Measurements from ENCODE around the gene AGT.
"Not testable (repeated sequence)": the region's sequence is repeated elsewhere in the genome, so short reads cannot be mapped to it uniquely, and the experiment has no call there.

The AGT gene

DNA sequence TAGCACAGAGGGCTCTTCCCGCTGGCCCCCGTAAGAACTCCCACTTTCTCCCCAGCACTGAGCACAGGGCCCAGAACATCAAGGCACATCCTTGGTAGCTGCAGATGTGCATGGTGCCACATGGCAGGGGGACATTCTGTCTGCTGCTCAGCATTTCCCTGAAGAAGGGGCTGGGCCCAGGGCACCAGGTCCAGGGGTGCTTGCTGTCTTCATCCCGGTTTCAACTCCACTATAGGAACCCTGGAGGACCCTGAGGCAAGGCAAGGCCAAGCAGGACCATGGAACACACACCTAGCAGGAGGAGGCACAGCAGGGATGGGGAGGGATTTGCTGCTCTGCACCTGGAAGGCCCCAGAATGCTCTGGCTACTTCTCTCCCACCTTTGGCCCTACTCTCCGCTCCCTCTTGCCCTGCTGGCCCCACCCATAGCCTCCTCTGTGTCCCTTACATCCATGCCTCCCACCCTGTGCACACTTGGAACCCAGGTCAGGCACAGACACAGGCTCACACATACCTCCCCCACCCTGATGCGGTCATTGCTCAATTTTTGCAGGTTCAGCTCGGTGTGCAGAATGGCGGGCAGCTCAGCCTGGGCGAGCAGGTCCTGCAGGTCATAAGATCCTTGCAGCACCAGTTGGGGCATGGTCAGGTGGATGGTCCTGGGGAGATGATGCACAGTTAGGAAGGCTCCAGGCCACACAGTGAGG is 10.1 kb downstream of the AGT start:
- TF ChIP-seq TAF1 (IDR thresholded peaks at IDR 0.05; ENCODE audit: borderline replicate concordance, low read depth, low read length): no peak
- TF ChIP-seq POLR2AphosphoS5 (IDR thresholded peaks at IDR 0.05; ENCODE audit: low read depth, low read length): no peak
- no peak for TF ChIP-seq POLR2A (IDR thresholded peaks at IDR 0.05; ENCODE audit: low read depth, low read length)
- DNase-seq (ENCODE audit: insufficient read length) (no peak), FAIRE-seq (no peak)

DNA sequence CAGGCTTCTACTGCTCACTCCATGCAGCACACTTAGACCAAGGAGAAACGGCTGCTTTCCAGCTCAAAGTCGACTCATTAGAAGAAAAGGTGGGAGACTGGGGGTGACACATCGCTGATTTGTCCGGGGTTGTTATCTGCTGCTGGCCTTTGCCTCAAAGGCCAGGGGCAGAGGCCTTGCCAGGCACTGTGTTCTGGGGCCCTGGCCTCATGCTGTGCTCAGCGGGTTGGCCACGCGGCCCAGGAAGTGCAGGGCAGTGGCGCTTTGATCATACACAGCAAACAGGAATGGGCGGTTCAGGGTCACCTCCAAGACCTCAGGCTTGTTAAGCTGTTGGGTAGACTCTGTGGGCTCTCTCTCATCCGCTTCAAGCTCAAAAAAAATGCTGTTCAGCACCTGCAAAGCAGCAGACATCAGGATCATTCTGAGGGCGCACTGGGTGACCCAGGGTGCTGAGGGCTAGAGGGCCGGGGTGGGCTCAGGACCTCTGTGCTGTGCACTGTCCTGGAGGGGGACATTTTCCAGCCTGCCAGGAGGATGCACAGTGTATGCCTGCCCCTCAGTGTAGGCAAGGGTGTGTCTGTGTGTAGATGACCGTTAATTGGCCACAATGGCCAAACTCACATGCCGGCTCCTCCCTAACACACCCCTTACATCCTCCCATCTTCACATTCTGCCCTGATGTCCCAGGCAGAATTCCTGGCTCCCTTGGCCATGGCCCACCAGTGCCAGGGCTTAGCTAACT is 10.8 kb downstream of the AGT start:
- DNase-seq (ENCODE audit: insufficient read length): no peak
- no peak for FAIRE-seq
- no peak for TF ChIP-seq TAF1 (IDR thresholded peaks at IDR 0.05; ENCODE audit: borderline replicate concordance, low read depth, low read length)
- no peak for TF ChIP-seq POLR2A (IDR thresholded peaks at IDR 0.05; ENCODE audit: low read depth, low read length)
- TF ChIP-seq POLR2AphosphoS5 (IDR thresholded peaks at IDR 0.05; ENCODE audit: low read depth, low read length): no peak

DNA sequence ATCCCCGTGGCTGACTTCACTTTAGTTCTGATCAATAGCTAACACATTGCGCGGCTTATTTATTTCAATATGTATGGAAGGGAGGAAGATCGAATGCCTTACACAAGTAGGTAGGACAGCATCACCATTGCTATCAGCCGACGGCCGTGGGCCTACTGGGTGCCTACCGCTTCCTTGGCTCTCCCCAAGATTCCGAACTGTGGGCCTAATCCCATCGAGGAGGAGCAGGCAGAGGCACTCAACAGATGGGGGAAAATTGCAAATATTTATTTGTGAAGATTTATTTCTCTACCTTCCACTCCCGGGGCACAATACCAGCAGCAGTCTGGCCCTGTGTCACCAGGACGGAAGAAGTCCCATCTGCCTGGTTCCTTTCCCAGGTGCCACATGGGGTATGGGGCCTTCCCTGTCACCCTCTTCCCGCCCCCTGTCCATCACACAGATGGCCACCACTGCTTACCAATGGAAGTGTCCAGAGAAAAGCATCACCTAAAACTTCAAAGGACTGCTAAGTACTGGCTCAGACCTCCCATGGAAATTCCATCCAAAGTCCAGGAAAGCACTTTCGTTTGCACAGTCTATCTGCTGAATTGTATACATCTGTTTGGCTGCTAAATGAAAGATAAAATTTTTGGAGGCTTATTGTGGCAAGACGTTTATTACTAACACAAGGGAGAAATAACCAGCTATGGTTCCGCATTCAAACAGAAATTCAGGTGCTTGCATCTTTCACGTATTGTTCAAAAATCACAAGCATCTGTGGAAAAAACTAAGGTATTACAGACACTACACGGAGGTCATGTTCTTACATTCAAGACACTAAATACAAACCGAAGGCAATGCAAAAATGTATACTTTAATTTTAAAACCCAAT is 11.8 kb downstream of the AGT start:
- TF ChIP-seq POLR2A (IDR thresholded peaks at IDR 0.05; ENCODE audit: low read depth, low read length) (no peak), TAF1 (IDR thresholded peaks at IDR 0.05; ENCODE audit: borderline replicate concordance, low read depth, low read length) (no peak), POLR2AphosphoS5 (IDR thresholded peaks at IDR 0.05; ENCODE audit: low read depth, low read length) (no peak)
- DNase-seq (ENCODE audit: insufficient read length) (no peak), FAIRE-seq (no peak)

DNA sequence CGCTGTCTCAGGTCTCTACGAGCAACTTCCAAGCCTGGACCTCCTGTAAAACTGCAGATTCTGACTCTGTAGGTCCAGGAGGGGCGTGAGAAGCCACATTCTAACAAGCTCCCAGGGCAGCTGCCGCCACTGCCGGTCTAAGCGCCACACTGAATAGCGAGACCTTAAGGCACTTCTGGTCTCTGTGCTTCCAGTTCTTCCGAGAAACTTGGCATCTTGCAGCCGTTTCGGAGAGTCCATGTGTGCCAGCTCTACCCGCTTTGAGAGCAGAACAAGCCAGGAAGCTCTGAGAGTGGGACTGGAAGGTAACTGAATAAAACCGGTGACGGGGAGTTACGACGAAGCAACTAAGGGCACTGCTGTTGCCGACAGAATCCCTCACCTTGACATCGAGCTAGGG is 12.5 kb downstream of the AGT start:
- DNase-seq (ENCODE audit: insufficient read length): no peak
- no peak for FAIRE-seq
- no peak for TF ChIP-seq POLR2A (IDR thresholded peaks at IDR 0.05; ENCODE audit: low read depth, low read length)
- TF ChIP-seq POLR2AphosphoS5 (IDR thresholded peaks at IDR 0.05; ENCODE audit: low read depth, low read length): no peak
- no peak for TF ChIP-seq TAF1 (IDR thresholded peaks at IDR 0.05; ENCODE audit: borderline replicate concordance, low read depth, low read length)

DNA sequence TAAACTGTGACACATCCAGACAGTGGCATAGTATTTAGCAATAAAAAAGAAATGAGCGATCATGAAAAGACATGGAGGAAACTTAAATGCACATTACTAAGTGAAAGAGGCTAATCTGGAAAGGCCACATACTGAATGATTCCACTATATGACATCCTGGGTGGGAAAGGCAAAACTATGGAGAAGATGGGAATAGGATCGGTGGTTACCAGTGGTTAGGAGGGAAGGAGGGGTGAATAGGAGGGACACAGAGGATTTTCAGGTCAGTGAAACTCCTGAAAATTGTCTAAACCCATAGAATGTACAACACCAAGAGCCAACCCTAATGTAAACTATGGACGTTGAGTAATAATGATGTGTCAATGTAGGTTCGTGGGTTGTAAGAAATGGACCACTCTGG is 13.8 kb downstream of the AGT start:
- FAIRE-seq (no peak), DNase-seq (ENCODE audit: insufficient read length) (no peak)
- TF ChIP-seq POLR2A (IDR thresholded peaks at IDR 0.05; ENCODE audit: low read depth, low read length) (no peak), TAF1 (IDR thresholded peaks at IDR 0.05; ENCODE audit: borderline replicate concordance, low read depth, low read length) (no peak), POLR2AphosphoS5 (IDR thresholded peaks at IDR 0.05; ENCODE audit: low read depth, low read length) (no peak)

DNA sequence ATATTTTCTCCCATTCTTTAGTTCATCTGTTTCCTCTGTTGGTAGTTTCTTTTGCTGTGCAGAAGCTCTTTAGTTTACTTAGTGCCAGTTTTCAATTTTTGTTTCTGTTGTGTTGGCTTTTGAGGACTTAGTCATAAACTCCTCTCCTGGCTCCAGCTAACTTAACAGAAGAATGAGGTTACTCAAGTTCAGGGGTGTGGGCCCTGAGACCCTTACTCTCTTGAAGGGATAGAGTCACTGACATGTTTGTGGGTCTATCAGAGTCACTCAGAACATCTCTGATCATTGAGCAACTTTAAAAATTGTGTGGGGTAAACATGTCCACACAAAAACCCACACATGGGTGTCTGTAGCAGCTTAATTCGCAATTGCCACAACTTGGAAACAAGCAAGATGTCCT is 14.2 kb downstream of the AGT start:
- FAIRE-seq (no peak), DNase-seq (ENCODE audit: insufficient read length) (no peak)
- TF ChIP-seq POLR2A (IDR thresholded peaks at IDR 0.05; ENCODE audit: low read depth, low read length): no peak

DNA sequence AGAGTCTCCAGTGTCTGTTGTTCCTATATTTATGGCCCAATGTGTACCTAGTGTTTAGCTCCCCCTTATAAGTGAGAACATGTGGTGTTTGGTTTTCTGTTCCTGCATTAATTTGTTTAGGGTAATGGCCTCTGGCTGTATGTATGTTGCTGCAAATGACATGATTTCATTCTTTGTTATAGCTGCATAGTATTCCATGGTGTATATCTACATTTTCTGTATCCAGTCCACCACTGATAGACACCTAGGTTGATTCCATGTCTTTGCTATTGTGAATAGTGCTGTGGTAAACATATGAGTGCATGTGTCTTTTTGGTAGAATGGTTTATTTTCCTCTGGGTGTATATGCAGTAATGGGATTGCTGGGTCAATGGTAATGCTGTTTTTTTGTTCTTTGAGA is 15.0 kb downstream of the AGT start:
- not testable (repeated sequence) for FAIRE-seq; DNase-seq (ENCODE audit: insufficient read length)

DNA sequence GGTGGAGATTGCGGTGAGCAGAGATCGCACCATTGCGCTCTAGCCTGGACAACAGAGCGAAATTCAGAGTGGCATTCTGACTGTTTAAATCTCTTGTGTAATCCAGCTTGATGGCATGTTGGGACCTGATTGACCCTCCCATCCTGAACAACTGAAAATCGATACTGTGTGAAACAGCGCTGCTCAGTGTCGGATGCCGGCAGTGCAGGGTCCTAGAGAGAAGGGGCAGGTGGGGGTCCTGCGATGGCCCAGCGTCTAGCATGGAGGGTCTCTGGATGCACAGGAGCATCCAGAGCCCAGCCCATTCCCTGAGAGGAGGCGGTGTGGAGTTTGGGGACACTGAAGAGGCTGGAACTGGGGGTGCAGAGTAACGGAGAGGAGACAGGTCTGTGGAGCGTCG is 15.8 kb downstream of the AGT start:
- no peak for FAIRE-seq
- no peak for DNase-seq (ENCODE audit: insufficient read length)
- TF ChIP-seq TAF1 (IDR thresholded peaks at IDR 0.05; ENCODE audit: borderline replicate concordance, low read depth, low read length) (no peak), POLR2A (IDR thresholded peaks at IDR 0.05; ENCODE audit: low read depth, low read length) (no peak), POLR2AphosphoS5 (IDR thresholded peaks at IDR 0.05; ENCODE audit: low read depth, low read length) (no peak)

DNA sequence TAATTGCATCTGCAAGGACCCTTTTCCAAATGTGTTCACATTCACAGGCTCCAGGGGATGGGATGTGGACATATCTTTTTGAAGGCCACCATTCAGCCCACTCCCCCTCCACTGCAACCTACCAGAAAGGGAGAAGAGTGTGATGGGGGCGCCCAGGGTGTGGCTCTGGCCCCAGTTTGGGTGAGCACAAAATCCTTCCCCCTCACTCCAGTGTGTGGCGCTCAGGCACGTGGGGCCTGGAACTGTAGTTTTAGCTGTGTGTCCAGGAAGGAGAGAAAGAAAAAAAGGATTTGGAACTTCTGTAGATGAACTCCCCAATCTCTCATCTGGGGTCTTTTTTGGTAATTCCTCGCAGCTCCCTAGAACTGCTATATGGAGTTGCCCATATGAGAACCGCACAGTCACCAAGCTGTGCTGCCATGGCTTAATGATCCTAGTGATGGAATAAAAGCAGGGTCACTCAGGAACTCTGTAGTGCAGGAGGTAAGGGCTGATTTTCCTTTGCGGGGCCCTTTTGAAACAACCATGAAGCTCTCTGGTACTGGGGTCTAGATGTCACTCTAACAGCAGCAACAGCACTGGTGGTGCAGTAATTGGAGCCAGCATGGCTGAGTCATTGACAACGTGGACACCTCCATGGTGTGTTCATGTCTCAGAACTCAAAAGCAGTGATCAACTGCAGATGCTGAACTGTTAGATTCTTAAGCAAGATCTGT is 17.0 kb downstream of the AGT start:
- FAIRE-seq: no peak
- no peak for DNase-seq (ENCODE audit: insufficient read length)
- TF ChIP-seq TAF1 (IDR thresholded peaks at IDR 0.05; ENCODE audit: borderline replicate concordance, low read depth, low read length): no peak
- TF ChIP-seq POLR2AphosphoS5 (IDR thresholded peaks at IDR 0.05; ENCODE audit: low read depth, low read length): no peak
- no peak for TF ChIP-seq POLR2A (IDR thresholded peaks at IDR 0.05; ENCODE audit: low read depth, low read length)

DNA sequence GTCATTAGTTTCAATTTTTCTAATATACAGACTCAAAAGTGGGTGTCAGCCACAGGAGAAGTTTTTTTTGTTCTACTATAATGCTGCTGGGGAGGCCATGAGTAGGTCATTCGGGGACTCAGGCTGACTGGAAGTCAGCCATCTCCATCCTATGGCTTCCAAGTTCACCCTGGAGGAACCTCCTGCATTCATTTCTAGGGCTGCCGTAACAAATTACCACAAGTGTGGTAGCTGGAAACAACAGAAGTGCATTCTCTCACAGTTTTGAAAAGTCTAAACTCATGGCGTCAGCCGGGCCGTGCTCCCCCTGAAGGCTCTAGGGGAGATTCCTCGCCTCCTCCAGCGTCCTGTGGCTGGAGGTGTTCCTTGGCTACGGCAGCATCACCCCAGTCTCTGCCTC is 17.7 kb downstream of the AGT start:
- no peak for DNase-seq (ENCODE audit: insufficient read length)
- TF ChIP-seq TAF1 (IDR thresholded peaks at IDR 0.05; ENCODE audit: borderline replicate concordance, low read depth, low read length) (no peak), POLR2A (IDR thresholded peaks at IDR 0.05; ENCODE audit: low read depth, low read length) (no peak), POLR2AphosphoS5 (IDR thresholded peaks at IDR 0.05; ENCODE audit: low read depth, low read length) (no peak)
- FAIRE-seq: no peak

DNA sequence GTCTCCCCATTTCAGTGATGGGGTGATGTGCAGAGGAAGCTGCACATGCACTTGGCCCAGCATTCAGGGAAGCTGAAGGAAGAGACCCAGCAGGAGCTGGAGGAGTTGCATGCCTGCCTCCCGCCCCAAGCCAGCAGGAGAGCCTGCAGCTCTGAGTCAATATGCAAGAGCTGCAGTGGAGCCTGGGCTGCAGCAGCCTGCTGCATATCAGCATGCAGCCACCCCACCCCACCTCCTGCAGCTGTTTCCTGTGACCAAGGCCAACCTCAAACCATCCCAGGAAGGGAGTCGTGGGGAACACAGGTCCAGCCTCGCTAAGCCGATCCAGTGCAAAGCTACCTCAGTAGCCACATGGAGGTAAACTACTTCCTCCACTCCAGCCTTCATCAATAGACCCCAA is 18.9 kb downstream of the AGT start:
- FAIRE-seq (no peak), DNase-seq (ENCODE audit: insufficient read length) (no peak)
- TF ChIP-seq TAF1 (IDR thresholded peaks at IDR 0.05; ENCODE audit: borderline replicate concordance, low read depth, low read length) (no peak), POLR2AphosphoS5 (IDR thresholded peaks at IDR 0.05; ENCODE audit: low read depth, low read length) (no peak), POLR2A (IDR thresholded peaks at IDR 0.05; ENCODE audit: low read depth, low read length) (no peak)

All from GM12892 (cell line).